Activated B cell treated with CpG ODN at 0.5 μM for 24 hours (primary cell): ENCODE data around the gene CORIN. TPM values are rescaled to one million over a fixed set of nuclear protein-coding genes. Genes with fewer than 3 reads are reported as not detected.

Source experiments
- ATAC-seq: fragments of 200-7000 bp; cut with Tn5 transposase; one replicate; pipeline ENCODE4 v1.10.0; 2021; ENCODE audit warnings: low read depth, mild to moderate bottlenecking, moderate library complexity
- CTCF ChIA-PET: fragments of 350-600 bp; sonication (Branson Sonifier 250); formaldehyde crosslinking; loops from one replicate; lab custom pipeline; 2021; ENCODE audit warnings: antibody characterized with exemption; lab: Charles Lee
- POLR2A ChIA-PET: fragments of 350-600 bp; sonication (Branson Sonifier 250); formaldehyde crosslinking; loops from one replicate; lab custom pipeline; 2021; ENCODE audit warnings: antibody characterized with exemption; lab: Charles Lee
- DNase-seq: peaks from one replicate; pipeline ENCODE4 v3.0.0; 2022
- H3K27ac Mint-ChIP-seq: one replicate; pipeline ENCODE4 v1.8.0; 2020; ENCODE audit warnings: mixed read lengths
- H3K27me3 Mint-ChIP-seq: one replicate; pipeline ENCODE4 v1.8.0; 2021; ENCODE audit warnings: mixed read lengths
- H3K36me3 Mint-ChIP-seq: one replicate; pipeline ENCODE4 v1.8.0; 2021; ENCODE audit warnings: low read depth, mixed read lengths
- H3K4me1 Mint-ChIP-seq: one replicate; pipeline ENCODE4 v1.8.0; 2021; ENCODE audit warnings: mixed read lengths
- H3K4me3 Mint-ChIP-seq: one replicate; pipeline ENCODE4 v1.8.0; 2020; ENCODE audit warnings: mild to moderate bottlenecking, mixed read lengths
- H3K9me3 Mint-ChIP-seq: one replicate; pipeline ENCODE4 v1.8.0; 2020; ENCODE audit warnings: mixed read lengths
- CTCF ChIP-seq: fragments of 200-600 bp; IDR thresholded peaks from one replicate; pipeline ENCODE4 v1.8.0; 2022; ENCODE audit warnings: antibody characterized with exemption, mild to moderate bottlenecking
- intact Hi-C: fragments of 100-400 bp; cut with micrococcal nuclease; formaldehyde crosslinking; loops from one replicate; pipeline ENCODE4 v1.15.1; 2024
- total RNA-seq: library from RNA; stranded (reverse); gene quantifications from 2 replicates; pipeline ENCODE4 v1.2.3, GENCODE V29; 2022

Gene CORIN
- total RNA-seq = not detected in 2 replicates

GRCh38 chr4:47837908-47838294 is at the start of gene CORIN:
Gene CORIN (minus strand): TSS chr4:47838067. CDS start chr4:47837949, 118 bp downstream.
- Mint-ChIP-seq H3K27ac (no peak within 1 kb of the TSS), H3K27me3 (peaks cover 25% of the 10 kb centered on the region), H3K9me3 (peaks cover 5% of the 10 kb centered on the region), H3K36me3 (no peaks in the 10 kb centered on the region), H3K4me1 (peaks cover 37% of the 10 kb centered on the region), H3K4me3 (peak within 1 kb of the TSS; percentile 86)
- ChIA-PET POLR2A (interaction anchor here (0.6 kb wide), 1 partner anchor 1069 kb away, joined by 3 read pairs; the partner anchor contains the start of gene OCIAD2), CTCF (interaction anchor here (1.1 kb wide), 1 partner anchor 151 kb away, joined by 4 read pairs; no protein-coding TSS in a partner anchor)
- intact Hi-C loops = loop anchor here (1.0 to 10.0 kb wide), 6 partner anchors 9 to 993 kb away; partner anchors contain the start of genes COMMD8 and NFXL1
- ATAC-seq (no peak), DNase-seq (no peak)
- TF ChIP-seq CTCF = no peak

GRCh38 chr4:47882228-47882627 is 44.4 kb upstream of the CORIN start:
- intact Hi-C loops = no loop called here
- no peak for DNase-seq
- ChIA-PET POLR2A (no interaction called here), CTCF (no interaction called here)
- no peak for TF ChIP-seq CTCF
- H3K4me1 Mint-ChIP-seq = no peaks in the 10 kb centered on the region
- no peaks in the 10 kb centered on the region for H3K27me3 Mint-ChIP-seq
- H3K36me3 Mint-ChIP-seq = peaks cover 72% of the 10 kb centered on the region
- ATAC-seq = no peak
- no peak overlapping the region for H3K4me3 Mint-ChIP-seq
- H3K9me3 Mint-ChIP-seq = no peaks in the 10 kb centered on the region
- H3K27ac Mint-ChIP-seq = no peak overlapping the region

GRCh38 chr4:47879458-47879857 is 41.6 kb upstream of the CORIN start:
- Mint-ChIP-seq H3K27ac (no peak overlapping the region), H3K4me1 (no peaks in the 10 kb centered on the region), H3K4me3 (no peak overlapping the region), H3K36me3 (peaks cover 76% of the 10 kb centered on the region), H3K9me3 (no peaks in the 10 kb centered on the region), H3K27me3 (no peaks in the 10 kb centered on the region)
- POLR2A ChIA-PET = no interaction called here
- ATAC-seq (no peak), DNase-seq (no peak)
- intact Hi-C loops = no loop called here
- no peak for TF ChIP-seq CTCF
- CTCF ChIA-PET = interaction anchor here (0.8 kb wide), 1 partner anchor 43 kb away, joined by 3 read pairs; no protein-coding TSS in a partner anchor

- H3K9me3 Mint-ChIP-seq = peaks cover 4% of the 10 kb centered on the region
- ChIA-PET CTCF (no interaction called here), POLR2A (no interaction called here)
- intact Hi-C loops = no loop called here
- ATAC-seq (no peak), DNase-seq (no peak)
- peaks cover 72% of the 10 kb centered on the region for H3K36me3 Mint-ChIP-seq
- no peaks in the 10 kb centered on the region for H3K27me3 Mint-ChIP-seq
- H3K4me3 Mint-ChIP-seq = no peak overlapping the region
- TF ChIP-seq CTCF = no peak
- no peak overlapping the region for H3K27ac Mint-ChIP-seq
- no peaks in the 10 kb centered on the region for H3K4me1 Mint-ChIP-seq
Measured at GRCh38 chr4:47876784-47877546, 39.1 kb upstream of the CORIN start.

GRCh38 chr4:47876310-47876709 is 38.4 kb upstream of the CORIN start:
- TF ChIP-seq CTCF = no peak
- POLR2A ChIA-PET = no interaction called here
- CTCF ChIA-PET = no interaction called here
- no peak overlapping the region for H3K4me3 Mint-ChIP-seq
- peaks cover 68% of the 10 kb centered on the region for H3K36me3 Mint-ChIP-seq
- no peak for ATAC-seq
- no peak overlapping the region for H3K27ac Mint-ChIP-seq
- intact Hi-C loops = no loop called here
- H3K9me3 Mint-ChIP-seq = peaks cover 4% of the 10 kb centered on the region
- no peak for DNase-seq
- H3K27me3 Mint-ChIP-seq = no peaks in the 10 kb centered on the region
- no peaks in the 10 kb centered on the region for H3K4me1 Mint-ChIP-seq
